ENCODE data around the gene C1QTNF8. TPM values are rescaled to one million over a fixed set of nuclear protein-coding genes. Genes with fewer than 3 reads are reported as not detected.

C1QTNF8 gene
- total and polyA plus RNA-seq, 2 experiments from 2014 or later, result 0.15 TPM; not detected in 1

GRCh38 chr16:1056196-1056595 lies 39.8 kb downstream of the C1QTNF8 start:
- no peaks in the 10 kb centered on the region for H3K4me1 ChIP-seq (ENCODE audit: low read depth)

GRCh38 chr16:1055557-1055924 lies 40.5 kb downstream of the C1QTNF8 start:
- Histone ChIP-seq H3K27ac (no peak overlapping the region), H3K4me3 (no peak overlapping the region), H3K4me1 (ENCODE audit: low read depth) (no peaks in the 10 kb centered on the region), H3K27me3 (no peaks in the 10 kb centered on the region), H3K9me3 (ENCODE audit: low read depth) (no peaks in the 10 kb centered on the region), H3K36me3 (no peaks in the 10 kb centered on the region)
- no peak for DNase-seq (ENCODE audit: low read depth in 1 of 2, low spot score in 1 of 2)
- TF ChIP-seq CTCF (IDR thresholded peaks at IDR 0.05; ENCODE audit: low read depth, low read length), result no peak

More at GRCh38 chr16:1056196-1056595, 39.8 kb downstream of the C1QTNF8 start:
- DNase-seq (ENCODE audit: low read depth in 1 of 2, low spot score in 1 of 2), result no peak
- Histone ChIP-seq H3K9me3 (ENCODE audit: low read depth) (no peaks in the 10 kb centered on the region), H3K27ac (no peak overlapping the region), H3K27me3 (no peaks in the 10 kb centered on the region), H3K36me3 (no peaks in the 10 kb centered on the region), H3K4me3 (no peak overlapping the region)
- TF ChIP-seq CTCF (IDR thresholded peaks at IDR 0.05; ENCODE audit: low read depth, low read length), result no peak

GRCh38 chr16:1054660-1055556 lies 41.1 kb downstream of the C1QTNF8 start:
- Histone ChIP-seq H3K27ac (no peak overlapping the region), H3K36me3 (no peaks in the 10 kb centered on the region), H3K27me3 (no peaks in the 10 kb centered on the region), H3K4me1 (ENCODE audit: low read depth) (no peaks in the 10 kb centered on the region), H3K4me3 (no peak overlapping the region), H3K9me3 (ENCODE audit: low read depth) (no peaks in the 10 kb centered on the region)
- TF ChIP-seq CTCF (IDR thresholded peaks at IDR 0.05; ENCODE audit: low read depth, low read length), result peak; percentile 85
- DNase-seq (ENCODE audit: low read depth in 1 of 2, low spot score in 1 of 2), result peak; percentile 67 to 86

GRCh38 chr16:1053700-1054368 lies 42.2 kb downstream of the C1QTNF8 start:
- H3K9me3 ChIP-seq (ENCODE audit: low read depth), result no peaks in the 10 kb centered on the region
- DNase-seq (ENCODE audit: low read depth in 1 of 2, low spot score in 1 of 2), result no peak
- no peaks in the 10 kb centered on the region for H3K4me1 ChIP-seq (ENCODE audit: low read depth)
- no peak for TF ChIP-seq CTCF (IDR thresholded peaks at IDR 0.05; ENCODE audit: low read depth, low read length)
- no peaks in the 10 kb centered on the region for H3K27me3 ChIP-seq
- no peak overlapping the region for H3K4me3 ChIP-seq
- H3K36me3 ChIP-seq, result no peaks in the 10 kb centered on the region
- no peak overlapping the region for H3K27ac ChIP-seq

GRCh38 chr16:1053121-1053521 lies 42.9 kb downstream of the C1QTNF8 start:
- Histone ChIP-seq H3K36me3 (no peaks in the 10 kb centered on the region), H3K4me3 (no peak overlapping the region), H3K27me3 (no peaks in the 10 kb centered on the region), H3K4me1 (ENCODE audit: low read depth) (no peaks in the 10 kb centered on the region), H3K9me3 (ENCODE audit: low read depth) (no peaks in the 10 kb centered on the region), H3K27ac (no peak overlapping the region)
- no peak for TF ChIP-seq CTCF (IDR thresholded peaks at IDR 0.05; ENCODE audit: low read depth, low read length)
- no peak for DNase-seq (ENCODE audit: low read depth in 1 of 2, low spot score in 1 of 2)

Data from cardiac muscle cell (in vitro differentiated cells and primary cell).